Anterior cingulate cortex (tissue), 58 donors: Measurements from ENCODE around the gene ARHGAP27.
"Not testable (repeated sequence)": the region's sequence is repeated elsewhere in the genome, so short reads cannot be mapped to it uniquely, and the experiment has no call there.

Source experiments
- DNase-seq, 58 donors: peaks; one replicate each; lab custom pipeline; 2025; lab: John Stamatoyannopoulos, UW

The ARHGAP27 gene

DNA sequence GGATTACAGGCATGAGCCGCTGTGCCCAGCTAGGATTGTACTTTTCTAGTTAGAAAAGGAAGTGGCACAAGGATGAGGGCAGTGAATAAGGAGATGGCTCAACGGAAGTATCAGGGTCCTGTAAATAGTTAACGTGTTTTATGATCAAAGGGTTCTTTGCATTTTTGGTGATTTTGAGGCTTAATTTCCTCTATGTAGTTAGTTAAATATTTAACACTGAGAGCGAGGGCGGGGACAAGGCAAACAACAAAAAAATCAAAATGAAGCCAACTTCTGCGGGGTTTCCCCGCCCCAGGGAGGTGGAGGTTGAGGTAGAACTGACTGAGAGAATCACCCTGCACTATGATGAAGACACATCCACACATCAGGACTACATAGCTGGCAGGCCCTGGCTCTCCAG is 15.4 kb upstream of the ARHGAP27 start:
- not testable (repeated sequence) for DNase-seq

DNA sequence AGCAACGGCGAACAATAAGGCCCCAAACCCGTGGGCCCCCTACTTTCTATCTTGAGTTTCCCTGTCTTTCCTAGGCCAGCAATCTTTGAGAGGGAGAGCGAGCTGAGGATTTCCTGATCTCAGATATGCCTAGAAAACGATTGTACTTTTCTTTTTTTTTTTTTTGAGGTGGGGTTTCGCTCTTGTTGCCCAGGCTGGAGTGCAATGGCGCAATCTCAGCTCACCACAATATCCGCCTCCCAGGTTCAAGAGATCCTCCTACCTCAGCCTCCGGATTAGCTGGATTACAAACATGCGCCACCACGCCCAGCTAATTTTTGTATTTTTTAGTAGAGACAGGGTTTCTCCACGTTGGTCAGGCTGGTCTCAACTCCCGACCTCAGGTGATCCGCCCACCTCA is 15.0 kb upstream of the ARHGAP27 start:
- DNase-seq, result not testable (repeated sequence)

DNA sequence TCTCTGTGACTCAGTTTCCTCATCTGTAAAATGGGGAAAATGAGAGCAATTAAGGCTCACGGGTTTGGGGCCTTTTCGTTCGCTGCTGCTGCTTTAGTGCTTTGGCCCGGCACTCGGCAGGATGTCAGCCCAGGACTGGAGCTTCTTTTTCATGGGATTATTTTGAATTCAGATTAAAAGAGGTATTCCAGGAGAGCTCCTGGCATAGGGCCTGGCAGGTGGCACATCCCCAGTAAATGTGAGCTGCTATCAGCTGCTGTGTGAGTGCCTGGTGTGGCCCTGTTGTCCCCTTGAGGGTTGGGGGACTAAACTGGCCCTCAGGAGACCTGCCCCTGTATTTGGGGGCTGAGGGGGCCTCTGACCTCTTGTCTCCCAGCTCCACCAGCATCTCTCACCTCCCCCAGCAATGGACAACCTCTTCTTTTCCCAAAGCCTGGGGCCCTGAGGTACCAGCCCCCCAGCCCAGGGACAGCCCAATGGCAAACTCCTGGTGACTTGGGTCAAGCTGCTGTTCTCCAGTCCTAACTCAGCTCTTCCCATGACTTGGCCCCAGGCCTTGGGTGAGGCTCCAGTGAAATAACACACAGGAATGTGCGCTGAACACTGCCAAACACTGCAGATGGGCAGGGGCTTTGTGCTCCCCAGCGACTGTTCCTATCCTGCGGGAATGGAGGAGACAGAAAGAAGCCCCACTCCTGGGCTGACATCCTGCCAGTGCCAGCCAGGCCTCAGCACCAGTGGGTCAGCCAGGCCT is 14.4 kb upstream of the ARHGAP27 start:
- not testable (repeated sequence) for DNase-seq

DNA sequence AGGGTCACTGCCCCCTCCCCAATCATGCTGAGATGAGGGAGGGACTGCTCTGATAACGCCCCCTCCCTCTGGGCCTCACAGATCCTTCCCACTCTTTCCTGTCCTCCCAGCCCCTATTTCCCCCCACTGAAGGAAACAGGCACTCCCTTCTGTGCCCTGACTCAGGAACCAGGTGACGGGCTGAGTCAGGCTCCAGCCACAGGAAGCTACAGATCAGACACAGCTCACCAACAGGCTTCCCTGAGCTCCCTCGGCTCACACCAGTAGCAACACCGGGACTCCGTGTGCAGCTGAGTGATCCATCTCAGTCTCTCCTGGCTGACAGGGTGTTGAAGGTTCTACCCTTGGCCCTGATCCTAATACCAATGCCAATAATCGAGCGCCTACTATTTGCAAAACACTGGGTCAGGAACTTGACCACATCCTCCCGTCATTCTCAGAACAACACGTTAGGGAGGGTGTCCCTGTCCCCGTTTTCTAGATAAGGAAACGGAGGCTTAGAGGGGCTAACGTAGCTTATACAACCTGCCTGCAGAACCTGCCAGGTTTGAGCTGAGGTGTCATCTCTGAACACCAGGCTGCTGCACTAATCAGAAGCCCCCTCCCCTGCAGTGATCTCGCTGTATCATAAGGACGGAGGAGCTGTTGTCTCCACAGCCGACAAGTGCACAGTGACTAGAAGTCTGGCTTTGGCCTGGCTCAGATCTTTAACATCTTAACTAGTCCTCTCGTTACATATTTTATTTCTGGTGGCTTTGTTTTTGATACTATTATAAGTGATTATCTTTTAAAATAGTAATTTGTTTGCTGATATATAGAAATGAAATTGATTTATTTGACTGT is 13.5 kb upstream of the ARHGAP27 start:
- not testable (repeated sequence) for DNase-seq

DNA sequence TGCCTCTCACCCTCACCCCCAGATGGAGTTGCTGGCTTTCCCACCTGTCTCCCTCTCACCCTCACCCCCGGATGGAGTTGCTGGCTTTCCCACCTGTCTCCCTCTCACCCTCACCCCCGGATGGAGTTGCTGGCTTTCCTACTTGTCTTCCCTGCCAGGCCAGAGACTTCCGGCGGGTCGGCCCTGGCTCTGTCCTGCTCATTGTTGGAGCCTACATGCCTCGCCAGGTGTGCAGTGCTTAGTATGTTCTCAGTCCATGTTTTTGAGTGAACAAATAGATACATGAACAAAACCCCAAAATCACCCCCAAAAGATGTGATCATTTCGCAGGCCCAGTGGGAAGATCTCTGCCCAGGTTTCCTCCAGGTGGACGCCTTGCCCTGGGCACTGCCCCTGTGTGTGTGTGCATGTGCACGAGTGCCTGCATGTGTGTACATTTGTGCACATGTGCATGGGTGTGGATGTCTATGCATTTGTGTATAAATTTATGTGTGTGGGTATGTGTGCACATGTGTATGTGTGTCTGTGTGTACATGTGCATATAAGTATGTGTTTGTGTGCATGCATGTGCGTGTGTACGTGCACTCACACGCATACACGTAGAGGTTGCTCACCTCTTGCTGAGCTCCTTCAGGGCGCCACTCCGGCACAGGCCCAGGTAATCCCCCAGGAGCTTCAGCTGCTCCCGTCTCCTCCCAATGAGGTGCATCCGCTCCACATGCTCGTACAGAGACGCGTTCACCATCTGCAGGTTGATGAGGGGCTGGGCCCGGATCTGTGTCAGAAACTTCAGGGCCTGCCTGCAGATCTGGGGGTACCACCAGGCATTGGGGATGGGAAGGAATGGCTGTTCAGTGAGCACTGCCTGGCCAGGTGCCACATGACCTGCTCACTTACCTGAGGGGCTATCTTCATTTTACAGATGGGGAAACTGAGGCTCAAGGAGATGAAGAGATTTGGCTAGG is 12.5 kb upstream of the ARHGAP27 start:
- not testable (repeated sequence) for DNase-seq

DNA sequence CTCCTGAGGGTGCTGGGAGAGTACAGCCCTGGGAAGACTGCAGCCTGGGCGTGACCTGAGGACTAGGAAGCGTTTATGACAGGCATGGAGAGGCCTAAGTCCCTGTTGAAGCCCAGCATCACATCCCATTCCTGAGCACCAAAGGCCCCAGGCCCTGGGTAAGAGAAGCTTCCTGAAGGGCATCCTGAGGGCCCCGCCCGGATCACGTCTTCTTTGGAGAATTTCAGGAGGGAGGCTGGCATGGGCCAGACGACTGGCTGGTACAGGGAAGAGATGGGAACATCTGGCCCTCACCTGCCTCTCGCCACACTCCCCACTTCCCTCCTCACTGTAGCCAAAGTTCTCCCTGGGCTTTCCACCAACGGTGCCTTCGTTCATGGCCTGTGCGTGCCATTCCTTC is 11.6 kb upstream of the ARHGAP27 start:
- not testable (repeated sequence) for DNase-seq

DNA sequence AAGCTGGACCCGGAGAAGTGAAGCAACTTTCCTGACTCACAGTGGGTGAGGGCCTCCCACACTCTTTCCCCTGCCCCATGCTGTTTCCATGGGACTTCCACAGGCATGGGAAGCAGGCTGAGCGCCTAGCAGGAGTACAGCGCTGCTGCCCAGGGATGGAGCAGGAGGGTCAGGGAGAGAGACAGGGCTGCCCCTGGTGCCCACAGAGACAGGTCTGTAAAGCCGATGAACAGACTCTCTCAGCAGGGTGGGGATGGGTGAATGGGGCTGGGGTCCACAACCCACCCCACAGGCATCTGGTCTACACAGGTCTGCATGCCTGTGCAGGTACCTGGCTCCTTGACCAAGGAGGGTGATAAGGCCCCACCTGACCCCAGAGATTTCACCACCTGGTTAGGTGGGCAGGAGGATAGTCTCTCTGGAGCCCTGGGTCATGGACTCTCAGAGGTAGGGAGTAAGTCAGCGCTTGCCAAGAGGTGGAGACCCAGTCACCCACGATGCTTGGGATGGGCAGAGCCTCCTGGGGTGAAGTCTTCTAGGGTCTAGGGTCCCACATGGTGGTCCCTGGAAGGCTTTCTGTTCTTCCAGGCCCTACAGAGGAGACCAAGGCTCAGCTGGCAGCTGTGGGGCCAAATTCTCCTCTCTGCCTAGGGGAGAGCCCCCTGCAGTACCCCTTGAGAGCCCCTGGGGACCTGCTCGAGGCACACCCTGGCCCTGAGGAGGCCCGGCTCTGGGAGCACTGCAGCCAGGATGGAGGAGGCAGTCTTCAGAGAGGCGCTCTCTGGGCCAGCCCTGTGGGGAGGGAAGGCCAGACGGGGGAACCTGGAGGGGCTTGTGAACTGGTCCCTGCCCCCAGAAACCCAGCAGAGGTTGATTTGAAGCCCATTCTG is 10.9 kb upstream of the ARHGAP27 start:
- DNase-seq, result not testable (repeated sequence)

DNA sequence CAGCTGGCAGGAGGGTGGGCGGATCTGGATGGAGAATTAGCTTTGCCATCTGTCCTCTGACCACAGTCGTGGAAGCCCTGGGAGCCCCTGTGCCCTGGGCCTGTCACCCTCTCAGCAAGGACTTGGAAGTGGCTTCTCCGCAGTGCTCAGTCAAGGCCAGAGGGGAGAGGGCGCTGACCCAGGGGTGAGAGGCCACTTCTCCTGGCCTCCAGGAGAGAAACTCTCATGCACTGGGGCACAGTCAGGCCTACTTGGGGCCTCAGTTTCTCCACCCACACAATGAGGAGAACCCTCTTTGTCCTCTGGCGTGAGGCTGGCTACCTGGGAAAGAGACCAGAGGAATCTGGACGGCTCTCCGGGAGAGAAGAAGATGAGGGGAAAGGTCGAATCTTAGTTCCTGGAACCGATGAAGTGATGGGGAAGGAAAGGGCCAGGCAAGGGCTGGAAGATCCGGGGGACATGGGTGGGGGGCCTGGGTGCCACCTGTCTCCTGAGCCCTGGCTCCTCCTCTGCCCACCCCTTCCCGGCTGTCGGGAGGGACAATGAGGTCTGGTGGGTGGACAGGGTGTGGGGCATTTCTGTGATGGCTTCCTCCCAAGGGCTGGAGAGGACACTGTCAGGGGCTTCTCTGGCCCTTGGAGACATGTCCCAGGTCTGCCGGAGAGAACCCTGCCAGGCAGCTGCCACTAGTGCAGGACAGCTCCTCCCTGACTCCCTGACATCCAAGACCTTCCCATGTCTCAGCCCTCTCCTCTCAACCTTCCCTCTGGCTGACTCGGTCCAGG is 9.0 kb upstream of the ARHGAP27 start:
- no peak for DNase-seq

DNA sequence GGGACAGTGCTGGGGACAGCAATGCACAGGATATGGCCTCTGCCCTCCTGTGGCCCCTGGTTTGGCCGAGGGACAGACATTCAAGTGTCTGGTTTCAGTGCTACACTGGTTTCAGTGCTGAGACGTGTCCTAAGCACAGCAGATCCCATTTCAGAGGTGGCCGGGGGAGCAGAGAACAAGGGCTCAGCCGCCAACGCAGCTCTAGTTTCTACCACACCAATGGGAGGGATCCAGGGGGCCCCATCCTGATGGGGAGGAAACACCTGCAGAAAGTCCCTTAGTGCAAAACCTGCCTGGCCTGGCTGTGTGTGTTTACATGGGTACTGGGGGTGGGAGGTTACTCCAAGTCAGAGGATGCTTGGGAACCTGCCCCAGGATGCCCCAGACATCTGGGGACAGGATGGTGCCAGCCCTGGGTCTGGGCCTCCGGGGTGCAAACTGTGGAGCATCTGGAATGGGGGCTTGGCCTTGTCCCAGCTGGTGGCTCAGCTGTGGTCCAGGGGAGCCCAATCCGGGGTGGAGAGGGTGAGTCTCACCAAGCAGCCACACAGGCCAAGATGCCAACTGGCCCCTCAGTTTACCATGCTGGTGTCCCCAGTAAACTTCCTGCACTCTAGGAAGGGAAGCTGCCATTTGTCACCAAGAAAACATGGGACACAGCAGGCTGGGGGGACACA is 8.3 kb upstream of the ARHGAP27 start:
- DNase-seq, result not testable (repeated sequence)

DNA sequence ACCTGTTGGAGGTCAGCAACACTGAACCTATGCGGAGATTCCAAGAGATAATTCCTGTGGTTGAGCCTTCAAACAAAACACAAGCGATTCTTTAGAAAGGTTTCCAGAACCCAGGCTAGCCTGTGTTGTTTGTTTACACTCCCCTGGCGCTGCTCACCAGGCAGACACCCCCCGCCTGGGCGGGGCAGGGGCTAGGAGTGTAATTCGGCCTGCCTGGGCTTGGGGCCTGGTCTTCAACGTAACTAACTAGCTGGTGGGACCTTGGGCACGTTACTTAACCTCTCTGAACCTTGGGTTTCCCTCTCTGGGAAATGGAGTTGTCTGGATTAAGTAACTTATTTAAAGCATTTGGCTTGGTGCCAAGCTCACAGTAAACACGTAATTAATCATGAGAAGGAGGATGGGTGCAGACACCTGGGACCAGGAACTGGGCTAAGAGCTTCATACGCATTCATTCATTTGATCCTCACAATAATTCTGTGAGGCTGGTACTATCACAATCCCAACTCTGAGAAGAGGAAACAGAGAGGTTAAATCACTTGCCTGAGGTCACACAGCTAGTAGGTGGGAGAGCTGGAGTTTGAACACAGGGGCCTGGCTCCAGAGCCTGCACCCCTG is 7.6 kb upstream of the ARHGAP27 start:
- no peak for DNase-seq

DNA sequence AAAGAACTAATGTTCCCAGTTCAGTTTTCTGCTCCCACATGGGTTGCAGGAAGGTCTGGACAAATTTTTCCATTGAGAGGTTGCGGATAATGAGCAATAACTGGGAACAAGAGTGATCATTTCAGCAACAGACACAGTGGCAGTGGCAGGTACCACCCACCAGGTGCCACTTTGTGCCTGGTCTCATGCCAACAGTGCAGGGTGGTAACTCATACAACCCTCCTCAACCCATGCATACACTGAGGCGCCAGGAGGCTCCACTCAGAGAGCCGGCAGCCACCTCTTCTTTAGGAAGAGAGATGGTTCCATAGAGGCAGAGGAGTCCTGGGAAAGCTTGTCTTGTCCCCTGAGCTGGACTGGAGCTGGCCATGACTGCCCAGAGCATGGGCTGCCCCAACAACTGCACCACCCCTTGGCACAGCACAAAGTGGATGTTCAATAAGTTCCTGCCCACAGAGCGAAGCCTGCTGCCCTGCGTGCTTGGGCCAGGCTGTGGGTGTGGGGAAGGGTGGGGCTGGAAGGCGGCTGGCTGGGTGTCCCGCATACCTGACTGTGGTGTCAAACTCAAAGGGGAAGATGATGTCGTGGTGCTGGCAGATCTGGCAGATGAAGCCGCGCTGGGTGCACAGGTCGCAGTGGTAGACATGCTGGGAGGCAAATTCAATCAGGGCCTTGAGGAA is 6.4 kb upstream of the ARHGAP27 start:
- DNase-seq, result no peak

DNA sequence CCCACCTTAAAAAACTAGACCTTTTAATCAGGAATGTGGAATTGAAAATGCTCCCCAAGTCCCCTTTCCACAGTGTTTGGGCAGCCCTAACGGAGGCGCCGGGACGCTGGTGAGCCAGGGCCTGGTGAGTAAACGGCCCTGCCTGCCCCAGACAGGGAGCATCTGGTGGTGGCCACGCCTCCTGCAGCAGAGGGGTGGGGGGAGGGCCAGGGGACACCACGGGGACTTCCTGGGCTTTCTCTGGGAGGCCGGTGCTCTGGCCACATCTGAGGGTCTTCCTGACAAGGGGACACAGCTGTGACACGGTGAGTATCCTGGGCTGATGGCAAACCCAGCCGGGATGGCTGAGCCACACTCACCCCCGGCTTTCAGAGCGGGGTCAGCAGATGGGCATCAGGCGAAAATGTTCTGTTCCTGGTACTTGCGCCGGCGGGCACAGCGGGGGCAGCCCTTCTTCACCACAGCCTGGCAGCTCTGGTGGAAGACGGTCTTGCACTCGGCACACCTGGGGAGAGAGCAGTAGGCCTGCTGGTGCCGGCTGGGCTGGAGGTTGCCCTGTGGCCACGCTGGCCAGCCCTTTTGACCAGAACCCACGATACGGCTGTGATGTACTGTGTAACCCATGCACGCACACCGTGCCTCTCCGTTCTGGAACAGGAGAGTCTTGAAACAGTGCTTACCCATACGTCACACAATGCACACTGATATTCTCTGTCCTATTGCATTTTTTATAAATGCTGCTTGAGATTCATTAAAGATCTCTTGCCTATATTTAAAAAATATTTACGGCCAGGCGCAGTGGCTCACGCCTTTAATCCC is 5.0 kb upstream of the ARHGAP27 start:
- DNase-seq, result no peak

DNA sequence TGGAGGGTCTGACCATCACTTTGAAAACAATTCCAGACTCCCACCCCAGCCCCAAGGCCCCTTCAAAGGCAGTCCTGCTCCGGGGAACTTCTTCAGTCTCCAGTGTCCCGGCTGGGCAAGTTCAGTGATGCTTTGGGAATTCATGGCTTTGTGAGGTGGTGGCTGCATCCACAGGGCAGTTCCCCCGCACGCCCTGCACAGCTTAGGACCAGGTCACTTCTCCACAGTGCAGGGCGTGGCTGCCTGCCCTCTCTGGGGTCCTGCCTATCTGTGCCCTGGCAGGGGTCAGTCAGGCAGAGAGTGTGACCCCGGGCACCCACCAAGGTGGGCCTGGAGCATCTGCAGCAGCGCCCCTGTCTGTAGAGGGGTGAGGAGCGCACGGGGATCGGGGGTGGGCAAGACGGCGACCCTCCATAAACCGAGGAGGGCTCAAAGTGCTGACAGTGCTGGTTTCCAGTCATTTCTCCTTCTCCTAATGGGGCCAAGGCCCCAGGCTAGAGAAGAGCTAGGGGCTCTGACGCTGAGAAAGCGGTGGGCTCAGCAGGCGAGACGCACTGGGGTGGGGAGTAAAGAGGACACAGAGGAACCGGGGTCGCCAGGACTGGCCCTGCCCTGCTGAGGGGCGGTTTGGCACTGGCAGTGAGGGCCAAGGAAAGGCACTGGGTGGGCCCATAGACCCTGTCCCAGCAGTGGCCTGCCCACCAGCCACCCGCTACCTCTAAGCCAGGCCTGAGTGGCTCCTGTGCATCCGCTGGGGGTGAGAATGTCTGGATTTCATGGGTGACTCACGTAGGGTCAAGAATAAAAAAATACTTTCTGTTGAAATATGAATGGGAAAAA is 4.2 kb upstream of the ARHGAP27 start:
- no peak for DNase-seq

DNA sequence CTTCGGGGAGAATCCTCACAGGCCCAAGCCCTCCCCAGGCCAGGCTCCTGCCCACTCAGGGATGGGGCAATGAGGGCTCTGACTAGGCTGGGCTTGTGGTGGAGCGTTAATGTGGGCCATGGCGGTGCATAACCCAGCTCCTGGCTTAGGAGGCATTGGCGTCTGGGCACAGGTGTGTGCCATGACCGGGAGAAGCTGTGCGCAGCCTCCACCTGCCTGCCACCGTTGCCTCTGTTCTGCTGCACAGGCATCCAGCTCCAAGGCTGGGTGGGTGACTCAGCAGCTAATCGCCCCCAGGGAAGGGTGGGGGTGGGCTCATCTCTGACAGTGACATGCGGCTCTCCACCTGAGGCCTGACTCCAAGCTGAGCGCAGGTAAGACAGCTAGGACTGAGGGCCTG is 3.5 kb upstream of the ARHGAP27 start:
- peak in 1 of 58 donors; percentile 69 for DNase-seq

DNA sequence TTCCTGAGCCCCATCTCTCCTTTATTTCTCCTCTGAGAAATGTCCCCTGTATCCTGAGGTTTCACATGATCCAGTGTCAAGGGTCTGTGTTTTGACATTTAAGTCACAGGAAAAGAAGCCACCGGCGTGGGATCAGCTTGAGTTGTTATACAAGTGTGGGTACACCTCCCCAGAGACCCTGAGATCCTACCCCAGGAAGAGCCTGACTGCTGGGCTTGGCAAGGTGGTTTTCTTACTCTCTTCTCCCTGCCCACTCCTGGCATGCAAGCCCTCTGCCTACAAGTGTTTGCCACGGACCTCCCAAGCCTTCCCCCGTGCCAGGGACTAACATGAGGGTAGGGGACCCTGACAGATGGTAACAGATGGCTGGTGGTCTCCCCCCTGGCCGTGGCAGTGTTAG is 2.8 kb upstream of the ARHGAP27 start:
- DNase-seq, result no peak
